HEK293 (cell line): ENCODE measurements around the gene HAO1.

Experiments
- CTCF ChIP-seq: fragments of 450-650 bp; formaldehyde crosslinking; IDR thresholded peaks from 2 replicates; pipeline ENCODE4 v1.5.1; 2016; ENCODE audit warnings: missing biosample characterization, missing genetic modification characterization
- REST ChIP-seq: fragments of 450-650 bp; formaldehyde crosslinking; IDR thresholded peaks from 2 replicates; pipeline ENCODE4 v1.5.1; 2016; ENCODE audit warnings: missing biosample characterization, missing genetic modification characterization
- ZBTB8A ChIP-seq: fragments of 450-650 bp; formaldehyde crosslinking; IDR thresholded peaks from 2 replicates; pipeline ENCODE4 v1.5.1; 2016; ENCODE audit warnings: missing biosample characterization, missing genetic modification characterization
- ZNF280D ChIP-seq: fragments of 450-650 bp; formaldehyde crosslinking; IDR thresholded peaks from 2 replicates; pipeline ENCODE4 v1.5.1; 2016; ENCODE audit warnings: missing biosample characterization, missing genetic modification characterization
- ZSCAN18 ChIP-seq: fragments of 450-650 bp; formaldehyde crosslinking; IDR thresholded peaks from 2 replicates; pipeline ENCODE4 v1.5.1; 2016; ENCODE audit warnings: missing biosample characterization, missing genetic modification characterization
- ZSCAN4 ChIP-seq: fragments of 450-650 bp; formaldehyde crosslinking; IDR thresholded peaks from 2 replicates; pipeline ENCODE4 v1.5.1; 2017; ENCODE audit warnings: missing biosample characterization, missing genetic modification characterization

- TF ChIP-seq ZSCAN18 (tag by site-specific recombination) (no peak), REST (tag by site-specific recombination) (no peak), ZBTB8A (tag by site-specific recombination) (no peak), CTCF (tag by site-specific recombination) (no peak), ZNF280D (tag by site-specific recombination) (no peak), ZSCAN4 (no peak)
Measured at GRCh38 chr20:7985916-7986315, 45.7 kb upstream of the HAO1 start.
